Brain microvascular endothelial cell (primary cell): ENCODE data around the gene UBE3B.

Experiments
- DNase-seq: peaks from one replicate; pipeline ENCODE4 v3.0.0-alpha.2; 2020
- H3K27ac ChIP-seq: fragments of 250-450 bp; sonication (Bioruptor Pico); 2 replicates; pipeline ENCODE4 v1.5.1; 2020; ENCODE audit warnings: mild to moderate bottlenecking, moderate library complexity
- H3K27me3 ChIP-seq: fragments of 250-450 bp; sonication (Bioruptor Pico); replicated peaks from 2 replicates; pipeline ENCODE4 v1.5.1; 2020; ENCODE audit warnings: mild to moderate bottlenecking
- H3K36me3 ChIP-seq: fragments of 250-450 bp; sonication (Bioruptor Pico); replicated peaks from 2 replicates; pipeline ENCODE4 v1.5.1; 2020; ENCODE audit warnings: mild to moderate bottlenecking
- H3K4me3 ChIP-seq: 2 replicates; pipeline ENCODE4 v1.5.1; 2011; ENCODE audit warnings: low read depth, mild to moderate bottlenecking, control low read depth, low read length, moderate library complexity
- CTCF ChIP-seq: IDR thresholded peaks from 2 replicates; pipeline ENCODE4 v1.5.1; 2011; ENCODE audit warnings: low read depth, mild to moderate bottlenecking, moderate library complexity, low read length, control low read depth, inconsistent platforms; ENCODE audit errors: missing control alignments
- in situ Hi-C: cut with HindIII; loops from 2 replicates; pipeline ENCODE4 v1.10.0; 2017; ENCODE audit warnings: low sequenced_read_pairs, low pct_ligation_motif_present

UBE3B gene

GRCh38 chr12:109452489-109452888 lies 24.9 kb upstream of the UBE3B start:
- Histone ChIP-seq H3K27ac (no peak overlapping the region), H3K4me3 (no peak overlapping the region), H3K36me3 (peaks cover 86% of the 10 kb centered on the region), H3K27me3 (no peaks in the 10 kb centered on the region)
- no peak for DNase-seq
- no peak for TF ChIP-seq CTCF
- in situ Hi-C loops = no loop called here

GRCh38 chr12:109455706-109456105 lies 21.7 kb upstream of the UBE3B start:
- in situ Hi-C loops = no loop called here
- H3K4me3 ChIP-seq = no peak overlapping the region
- TF ChIP-seq CTCF = no peak
- no peaks in the 10 kb centered on the region for H3K27me3 ChIP-seq
- H3K27ac ChIP-seq = no peak overlapping the region
- DNase-seq = no peak
- peaks cover 80% of the 10 kb centered on the region for H3K36me3 ChIP-seq

GRCh38 chr12:109458086-109458485 lies 19.3 kb upstream of the UBE3B start:
- Histone ChIP-seq H3K4me3 (no peak overlapping the region), H3K36me3 (peaks cover 60% of the 10 kb centered on the region), H3K27ac (peak overlapping the region; percentile 94), H3K27me3 (no peaks in the 10 kb centered on the region)
- in situ Hi-C loops = no loop called here
- DNase-seq = peak; percentile 71
- TF ChIP-seq CTCF = no peak

- in situ Hi-C loops = no loop called here
- no peak overlapping the region for H3K4me3 ChIP-seq
- H3K27ac ChIP-seq = peak overlapping the region; percentile 94
- H3K36me3 ChIP-seq = peaks cover 53% of the 10 kb centered on the region
- TF ChIP-seq CTCF = no peak
- peak; percentile 40 for DNase-seq
- H3K27me3 ChIP-seq = no peaks in the 10 kb centered on the region
Observed at GRCh38 chr12:109458771-109459208, 18.6 kb upstream of the UBE3B start.

- Histone ChIP-seq H3K36me3 (peaks cover 49% of the 10 kb centered on the region), H3K27ac (peak overlapping the region; percentile 94), H3K27me3 (no peaks in the 10 kb centered on the region), H3K4me3 (no peak overlapping the region)
- TF ChIP-seq CTCF = no peak
- DNase-seq = peak; percentile 20
- in situ Hi-C loops = no loop called here
Observed at GRCh38 chr12:109459247-109459646, 18.2 kb upstream of the UBE3B start.

GRCh38 chr12:109460538-109460937 lies 16.9 kb upstream of the UBE3B start:
- Histone ChIP-seq H3K27ac (peak overlapping the region; percentile 98), H3K27me3 (no peaks in the 10 kb centered on the region), H3K36me3 (peaks cover 37% of the 10 kb centered on the region), H3K4me3 (no peak overlapping the region)
- in situ Hi-C loops = no loop called here
- DNase-seq = no peak
- TF ChIP-seq CTCF = no peak
